GM23248 (cell line): ENCODE measurements around the gene PARS2. TPM values are rescaled to one million over a fixed set of nuclear protein-coding genes. Genes with fewer than 3 reads are reported as not detected.

Source experiments
- DNase-seq: peaks from one replicate; pipeline ENCODE4 v3.0.0-alpha.2; 2015
- H2AFZ ChIP-seq: fragments of 200-600 bp; sonication (generic); 2 replicates; pipeline ENCODE4 v1.6.1; 2016; ENCODE audit warnings: antibody characterized with exemption
- H3F3A ChIP-seq: fragments of 200-600 bp; sonication (generic); 2 replicates; pipeline ENCODE4 v1.6.1; 2016; ENCODE audit warnings: mild to moderate bottlenecking, antibody characterized with exemption, mixed run types; ENCODE audit not compliant: insufficient read depth
- H3K27ac ChIP-seq: fragments of 200-600 bp; sonication (generic); 2 replicates; pipeline ENCODE4 v1.5.1; 2016; ENCODE audit warnings: mild to moderate bottlenecking
- H3K27me3 ChIP-seq: fragments of 200-600 bp; sonication (generic); replicated peaks from 2 replicates; pipeline ENCODE4 v1.6.1; 2016; ENCODE audit warnings: mild to moderate bottlenecking; ENCODE audit not compliant: insufficient read depth
- H3K36me3 ChIP-seq: fragments of 200-600 bp; sonication (generic); 2 replicates; pipeline ENCODE4 v1.6.1; 2016; ENCODE audit warnings: low read depth, mild to moderate bottlenecking
- H3K4me1 ChIP-seq: fragments of 200-600 bp; sonication (generic); 2 replicates; pipeline ENCODE4 v1.6.1; 2016; ENCODE audit warnings: mild to moderate bottlenecking; ENCODE audit not compliant: insufficient read depth
- H3K4me2 ChIP-seq: fragments of 200-600 bp; sonication (generic); one replicate; pipeline ENCODE4 v1.6.1; 2016; ENCODE audit warnings: mild to moderate bottlenecking; ENCODE audit not compliant: unreplicated experiment
- H3K4me3 ChIP-seq: fragments of 200-600 bp; sonication (generic); 2 replicates; pipeline ENCODE4 v1.5.1; 2016; ENCODE audit warnings: mild to moderate bottlenecking
- H3K79me2 ChIP-seq: fragments of 200-600 bp; sonication (generic); 2 replicates; pipeline ENCODE4 v1.6.1; 2016; ENCODE audit warnings: mild to moderate bottlenecking; ENCODE audit not compliant: insufficient read depth
- H3K9ac ChIP-seq: fragments of 200-600 bp; sonication (generic); 2 replicates; pipeline ENCODE4 v1.6.1; 2016; ENCODE audit warnings: mild to moderate bottlenecking
- H3K9me2 ChIP-seq: fragments of 200-600 bp; sonication (generic); 2 replicates; pipeline ENCODE4 v1.6.1; 2016; ENCODE audit warnings: mixed run types, mild to moderate bottlenecking, moderate library complexity; ENCODE audit not compliant: insufficient read depth
- H3K9me3 ChIP-seq: fragments of 200-600 bp; sonication (generic); one replicate; pipeline ENCODE4 v1.6.1; 2017; ENCODE audit warnings: low read depth
- H4K20me1 ChIP-seq: fragments of 200-600 bp; sonication (generic); 2 replicates; pipeline ENCODE4 v1.6.0; 2016; ENCODE audit not compliant: insufficient read depth
- EZH2 ChIP-seq: fragments of 200-600 bp; sonication (generic); IDR thresholded peaks from 2 replicates; pipeline ENCODE4 v1.6.1; 2018; ENCODE audit warnings: antibody characterized with exemption, mild to moderate bottlenecking; ENCODE audit not compliant: insufficient read depth, poor library complexity, severe bottlenecking
- EZH2phosphoT487 ChIP-seq: fragments of 200-600 bp; sonication (generic); IDR thresholded peaks from 2 replicates; pipeline ENCODE4 v1.6.1; 2018; ENCODE audit warnings: antibody characterized with exemption, moderate library complexity, mild to moderate bottlenecking, low read depth; ENCODE audit not compliant: insufficient read depth
- WGBS, 2 experiments: methylation state at CpG; one replicate each; pipeline ENCODE4 v1.1.6; 2015 to 2017; ENCODE audit warnings: low lambda C conversion rate in 2 of 2, low coverage in 1 of 2; ENCODE audit errors: missing lambda C conversion rate in 2 of 2; 5-methylcytosine and 5-hydroxymethylcytosine counted together
- in situ Hi-C: fragments of 300-500 bp; cut with MboI; formaldehyde crosslinking; loops from 2 replicates; pipeline ENCODE4 v1.15.0; 2020
- polyA plus RNA-seq: library from polyadenylated mRNA; unstranded; fragments of >200 nt; fragmentation: Nextera tagmentation; extraction: Ambion mirVana; gene quantifications from 2 replicates; pipeline ENCODE4 v1.2.1, GENCODE V29; 2016
- total RNA-seq: library from RNA; depleted of rRNA; stranded (reverse); fragments of >200 nt; shearing (Covaris generic); gene quantifications from 2 replicates; pipeline ENCODE4 v1.2.3, GENCODE V29; 2014

Gene PARS2
- total and polyA plus RNA-seq, 2 experiments from 2014 or later, result 4.1 to 5.0 TPM

DNA sequence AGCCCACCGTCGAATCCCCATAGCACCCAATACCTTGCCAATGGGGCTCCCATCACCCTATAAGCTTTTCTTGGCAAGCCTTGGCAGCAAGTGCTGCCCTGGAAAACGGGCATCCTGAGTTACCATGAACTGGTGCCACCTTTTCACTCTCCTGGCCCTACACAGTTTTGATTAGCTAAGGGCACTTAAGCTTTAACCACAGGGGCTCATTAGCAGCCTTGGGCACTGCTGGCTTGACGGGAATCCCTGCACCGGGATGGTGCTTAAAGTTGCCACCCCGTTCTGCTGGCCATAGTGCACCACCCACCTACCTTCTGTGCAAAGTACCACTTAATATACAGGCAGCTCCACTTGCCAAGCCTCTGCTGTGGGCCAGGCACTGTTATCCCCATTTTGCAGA is 13.7 kb downstream of the PARS2 start:
- DNase-seq, result no peak
- Histone ChIP-seq H3K9me2 (no peaks in the 10 kb centered on the region), H3K27me3 (no peaks in the 10 kb centered on the region), H3K4me3 (no peak overlapping the region), H2AFZ (no peak overlapping the region), H3K4me1 (no peaks in the 10 kb centered on the region), H3K27ac (no peak overlapping the region), H4K20me1 (no peaks in the 10 kb centered on the region), H3K9ac (no peak overlapping the region), H3K9me3 (no peaks in the 10 kb centered on the region), H3K4me2 (no peak overlapping the region), H3F3A (no peaks in the 10 kb centered on the region), H3K36me3 (no peaks in the 10 kb centered on the region), H3K79me2 (no peaks in the 10 kb centered on the region)
- in situ Hi-C loops, result no loop called here
- 63 to 72% methylated on average over 6 of the region's 6 CpGs for WGBS, 2 experiments
- TF ChIP-seq EZH2 (no peak), EZH2phosphoT487 (no peak)

DNA sequence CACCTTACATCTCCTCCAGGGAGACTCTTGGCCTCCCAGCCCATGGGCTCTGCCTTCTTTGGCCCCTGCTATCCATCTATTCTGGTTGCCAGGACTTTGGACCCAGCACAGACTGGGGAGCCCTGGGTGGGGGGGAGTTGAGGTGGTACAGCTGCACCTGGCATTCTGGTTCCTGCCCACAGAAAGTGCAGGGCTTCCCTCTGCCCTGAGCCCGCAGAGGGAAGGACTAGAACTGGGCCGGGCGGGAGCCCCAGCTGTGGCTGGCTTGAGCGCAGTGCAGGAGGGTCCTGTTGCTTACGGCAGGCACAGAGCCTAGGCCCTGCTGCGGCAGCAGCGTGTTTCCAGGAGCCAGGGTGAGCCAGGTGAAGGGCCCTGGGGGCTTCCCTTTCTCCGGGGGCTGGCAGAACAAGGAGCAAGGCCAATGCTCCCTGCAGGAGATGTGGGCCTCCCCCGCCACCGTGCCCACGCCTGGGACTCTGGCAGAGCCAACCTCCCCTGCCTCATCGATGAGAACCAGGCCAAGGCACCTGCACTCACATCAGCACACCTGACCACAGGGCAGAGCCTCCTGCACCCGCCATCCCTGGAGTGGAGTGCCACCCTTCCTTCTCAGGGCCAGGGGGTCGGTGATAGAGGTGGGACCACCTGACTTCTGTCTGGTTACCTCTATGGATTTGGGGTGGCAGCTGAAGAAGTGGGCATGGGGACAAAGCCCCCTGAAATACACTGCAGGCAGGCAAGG is 16.1 kb downstream of the PARS2 start:
- H2AFZ ChIP-seq, result no peak overlapping the region
- WGBS, 2 experiments, result 78 to 80% methylated on average over 14 of the region's 14 CpGs
- no peak overlapping the region for H3K27ac ChIP-seq
- H3K4me3 ChIP-seq, result no peak overlapping the region
- H3K4me2 ChIP-seq, result no peak overlapping the region
- no peaks in the 10 kb centered on the region for H3K79me2 ChIP-seq
- H4K20me1 ChIP-seq, result no peaks in the 10 kb centered on the region
- no peaks in the 10 kb centered on the region for H3K4me1 ChIP-seq
- H3K9me3 ChIP-seq, result no peaks in the 10 kb centered on the region
- no peaks in the 10 kb centered on the region for H3K27me3 ChIP-seq
- no peak overlapping the region for H3K9ac ChIP-seq
- no peaks in the 10 kb centered on the region for H3K9me2 ChIP-seq
- in situ Hi-C loops, result no loop called here
- no peaks in the 10 kb centered on the region for H3K36me3 ChIP-seq
- no peaks in the 10 kb centered on the region for H3F3A ChIP-seq
- no peak for TF ChIP-seq EZH2phosphoT487
- TF ChIP-seq EZH2, result no peak
- no peak for DNase-seq

DNA sequence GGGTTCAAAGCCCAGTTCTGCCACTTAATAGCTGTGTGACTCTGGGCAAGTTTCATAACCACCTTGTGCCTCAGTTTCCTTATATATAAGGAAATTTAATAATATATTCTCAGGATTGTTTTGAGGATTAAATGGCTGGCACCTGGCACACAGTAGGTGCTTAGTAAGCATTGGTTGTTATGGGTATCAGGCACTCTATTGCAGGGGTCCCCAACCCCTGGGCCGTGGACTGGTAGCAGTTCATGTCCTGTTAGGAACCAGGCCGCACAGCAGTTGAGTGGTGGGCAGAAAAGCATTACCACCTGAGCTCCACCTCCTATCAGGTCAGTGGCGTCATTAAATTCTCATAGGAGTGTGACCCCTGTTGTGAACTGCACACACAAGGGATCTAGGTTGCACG is 18.5 kb downstream of the PARS2 start:
- no peak for TF ChIP-seq EZH2
- Histone ChIP-seq H3F3A (no peaks in the 10 kb centered on the region), H3K27me3 (no peaks in the 10 kb centered on the region), H3K4me2 (no peak overlapping the region), H3K36me3 (peaks cover 10% of the 10 kb centered on the region), H3K9me2 (no peaks in the 10 kb centered on the region), H3K27ac (no peak overlapping the region), H3K4me1 (no peaks in the 10 kb centered on the region), H3K9ac (no peak overlapping the region), H3K4me3 (no peak overlapping the region), H3K9me3 (no peaks in the 10 kb centered on the region), H2AFZ (no peak overlapping the region), H4K20me1 (no peaks in the 10 kb centered on the region), H3K79me2 (no peaks in the 10 kb centered on the region)
- WGBS, 2 experiments, result 64 to 69% methylated on average over 4 of the region's 4 CpGs
- no peak for DNase-seq
- in situ Hi-C loops, result no loop called here

DNA sequence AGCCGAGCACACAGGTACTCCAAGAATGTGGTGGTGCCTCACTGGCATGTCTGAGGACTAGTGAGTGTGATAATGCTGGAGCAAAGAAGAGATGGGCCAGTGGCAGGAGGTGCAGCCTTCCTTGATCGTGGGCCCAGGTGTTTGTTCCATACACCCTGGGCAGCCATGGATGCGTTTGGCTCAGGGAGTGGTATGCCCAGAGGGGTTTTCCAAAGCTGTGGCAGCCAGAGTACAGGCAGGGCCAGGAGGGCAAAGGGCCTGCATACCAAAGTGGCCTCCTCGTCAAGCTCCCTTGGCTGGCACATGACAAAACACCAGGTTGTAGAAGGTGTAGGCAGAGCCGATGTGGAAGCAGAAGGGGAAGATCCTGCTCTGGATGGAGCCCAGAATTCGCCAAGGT is 19.0 kb downstream of the PARS2 start:
- Histone ChIP-seq H3K9ac (no peak overlapping the region), H3K9me3 (no peaks in the 10 kb centered on the region), H2AFZ (no peak overlapping the region), H3K4me1 (no peaks in the 10 kb centered on the region), H3F3A (no peaks in the 10 kb centered on the region), H3K27ac (no peak overlapping the region), H3K4me3 (no peak overlapping the region), H4K20me1 (no peaks in the 10 kb centered on the region), H3K36me3 (peaks cover 11% of the 10 kb centered on the region), H3K4me2 (no peak overlapping the region), H3K9me2 (no peaks in the 10 kb centered on the region), H3K79me2 (no peaks in the 10 kb centered on the region), H3K27me3 (no peaks in the 10 kb centered on the region)
- no peak for DNase-seq
- in situ Hi-C loops, result no loop called here
- TF ChIP-seq EZH2phosphoT487 (no peak), EZH2 (no peak)
- WGBS, 2 experiments, result 79 to 82% methylated on average over 6 of the region's 6 CpGs
